Suprapubic skin (tissue), 4 donors: ENCODE results near the gene IGFBP2. TPM values are rescaled to one million over a fixed set of nuclear protein-coding genes. Genes with fewer than 3 reads are reported as not detected.
A peak's percentile ranks its signal among the peaks of the same experiment; 100 is the strongest.

Experiments
- DNase-seq, 2 donors: peaks; one replicate each; pipeline ENCODE4 v3.0.0-alpha.2; 2019; ENCODE audit warnings: low spot score in 2 of 2
- H3K27ac ChIP-seq: fragments of 200-600 bp; sonication (generic); one replicate; pipeline ENCODE4 v1.5.1; 2019
- H3K27me3 ChIP-seq: fragments of 200-600 bp; sonication (generic); one replicate; pipeline ENCODE4 v1.5.1; 2019
- H3K36me3 ChIP-seq: fragments of 200-600 bp; sonication (generic); one replicate; pipeline ENCODE4 v1.5.1; 2019
- H3K4me1 ChIP-seq: fragments of 200-600 bp; sonication (generic); one replicate; pipeline ENCODE4 v1.5.1; 2019
- H3K4me3 ChIP-seq: fragments of 200-600 bp; sonication (generic); one replicate; pipeline ENCODE4 v1.5.1; 2019; ENCODE audit warnings: mild to moderate bottlenecking
- H3K9me3 ChIP-seq: fragments of 200-600 bp; sonication (generic); one replicate; pipeline ENCODE4 v1.5.1; 2019
- EP300 ChIP-seq: sonication (generic); formaldehyde crosslinking; IDR thresholded peaks from one replicate; pipeline ENCODE4 v1.6.1; 2017; ENCODE audit warnings: antibody characterized with exemption
- POLR2A ChIP-seq, 2 donors: fragments of 450-650 bp; IDR thresholded peaks; one replicate each; pipeline ENCODE4 v1.6.1; 2017; ENCODE audit warnings: antibody characterized with exemption in 2 of 2, mild to moderate bottlenecking in 2 of 2, moderate library complexity in 2 of 2
- POLR2AphosphoS5 ChIP-seq, 3 donors: sonication (generic); formaldehyde crosslinking; IDR thresholded peaks; one replicate each; pipeline ENCODE4 v1.6.1; 2017; ENCODE audit warnings: antibody characterized with exemption in 3 of 3
- WGBS: methylation state at CpG from one replicate; pipeline ENCODE4 v1.1.5; 2018; 5-methylcytosine and 5-hydroxymethylcytosine counted together
- total RNA-seq, 4 donors: library from RNA; depleted of rRNA; stranded (reverse); fragments of >200 nt; gene quantifications; one replicate each; pipeline ENCODE4 v1.1.0, GENCODE V29; 2016
- TF ChIP-seq, protein P1 (sequence below), 2 donors: fragments of 200-600 bp in 1 of 2; fragments of 450-650 bp in 1 of 2; sonication (generic) in 1 of 2; IDR thresholded peaks; one replicate each; pipeline ENCODE4 v1.5.1; 2016 to 2019; ENCODE audit warnings: antibody characterized with exemption in 2 of 2, mild to moderate bottlenecking in 1 of 2, moderate library complexity in 1 of 2

Gene IGFBP2
- total RNA-seq, 4 donors from 2014 or later = 7.5 to 28.3 (median 18.7) TPM

DNA sequence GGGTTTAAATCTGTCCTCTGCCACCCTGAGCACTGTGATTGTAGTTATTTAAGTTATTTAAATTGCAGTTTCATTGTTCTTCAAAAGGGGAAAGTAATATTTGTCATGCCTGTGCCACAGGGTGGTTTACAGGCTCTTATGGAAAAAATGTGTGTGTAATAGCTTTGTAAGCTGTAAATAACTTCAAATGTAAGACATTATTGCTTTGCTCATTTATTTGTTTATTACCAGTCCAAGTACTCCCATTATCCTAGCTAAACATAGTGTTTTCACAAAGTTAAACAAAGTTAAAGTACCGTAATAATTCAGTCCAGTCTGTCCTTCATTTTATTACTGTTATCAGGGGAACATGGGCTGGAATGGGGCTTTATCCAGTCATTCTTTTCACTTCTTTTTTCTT lies 43.4 kb upstream of the IGFBP2 start:
- TF ChIP-seq POLR2A (IDR thresholded peaks at IDR 0.05) (no peak), EP300 (no peak), POLR2AphosphoS5 (IDR thresholded peaks at IDR 0.05) (no peak)
- TF ChIP-seq, protein P1, sequence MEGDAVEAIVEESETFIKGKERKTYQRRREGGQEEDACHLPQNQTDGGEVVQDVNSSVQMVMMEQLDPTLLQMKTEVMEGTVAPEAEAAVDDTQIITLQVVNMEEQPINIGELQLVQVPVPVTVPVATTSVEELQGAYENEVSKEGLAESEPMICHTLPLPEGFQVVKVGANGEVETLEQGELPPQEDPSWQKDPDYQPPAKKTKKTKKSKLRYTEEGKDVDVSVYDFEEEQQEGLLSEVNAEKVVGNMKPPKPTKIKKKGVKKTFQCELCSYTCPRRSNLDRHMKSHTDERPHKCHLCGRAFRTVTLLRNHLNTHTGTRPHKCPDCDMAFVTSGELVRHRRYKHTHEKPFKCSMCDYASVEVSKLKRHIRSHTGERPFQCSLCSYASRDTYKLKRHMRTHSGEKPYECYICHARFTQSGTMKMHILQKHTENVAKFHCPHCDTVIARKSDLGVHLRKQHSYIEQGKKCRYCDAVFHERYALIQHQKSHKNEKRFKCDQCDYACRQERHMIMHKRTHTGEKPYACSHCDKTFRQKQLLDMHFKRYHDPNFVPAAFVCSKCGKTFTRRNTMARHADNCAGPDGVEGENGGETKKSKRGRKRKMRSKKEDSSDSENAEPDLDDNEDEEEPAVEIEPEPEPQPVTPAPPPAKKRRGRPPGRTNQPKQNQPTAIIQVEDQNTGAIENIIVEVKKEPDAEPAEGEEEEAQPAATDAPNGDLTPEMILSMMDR (IDR thresholded peaks at IDR 0.05) = no peak
- H3K4me3 ChIP-seq = no peak overlapping the region
- no peak for DNase-seq
- H3K27me3 ChIP-seq = no peaks in the 10 kb centered on the region
- H3K4me1 ChIP-seq = peaks cover 10% of the 10 kb centered on the region
- H3K9me3 ChIP-seq = no peaks in the 10 kb centered on the region
- 85% methylated on average over 1 of the region's 1 CpG for WGBS
- H3K36me3 ChIP-seq = no peaks in the 10 kb centered on the region
- no peak overlapping the region for H3K27ac ChIP-seq

DNA sequence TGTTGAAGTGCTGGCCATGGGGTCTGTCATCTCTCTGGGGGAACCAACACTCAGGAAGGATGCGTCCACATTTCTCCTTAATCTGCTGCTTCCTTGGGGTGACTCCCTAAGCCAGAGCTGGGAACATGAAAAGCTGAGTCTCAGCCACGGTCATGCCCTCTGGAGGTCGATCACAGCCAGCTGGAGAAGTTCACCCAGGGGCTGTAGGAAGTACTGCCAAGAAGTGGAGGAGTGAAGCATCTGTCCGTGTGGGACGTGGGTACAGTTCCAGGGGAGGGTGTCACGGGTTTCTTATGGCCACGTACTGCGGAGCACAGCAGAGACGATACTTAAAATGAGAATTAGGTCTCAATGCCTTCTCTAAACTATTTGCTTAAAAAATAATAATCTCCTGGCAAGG lies 42.4 kb upstream of the IGFBP2 start:
- Histone ChIP-seq H3K27me3 (no peaks in the 10 kb centered on the region), H3K4me3 (no peak overlapping the region), H3K27ac (no peak overlapping the region), H3K4me1 (peaks cover 10% of the 10 kb centered on the region), H3K9me3 (no peaks in the 10 kb centered on the region), H3K36me3 (no peaks in the 10 kb centered on the region)
- WGBS = 55% methylated on average over 9 of the region's 9 CpGs
- TF ChIP-seq POLR2A (IDR thresholded peaks at IDR 0.05) (no peak), EP300 (no peak), POLR2AphosphoS5 (IDR thresholded peaks at IDR 0.05) (no peak)
- DNase-seq = peak in 1 of 2 donors; percentile 67

DNA sequence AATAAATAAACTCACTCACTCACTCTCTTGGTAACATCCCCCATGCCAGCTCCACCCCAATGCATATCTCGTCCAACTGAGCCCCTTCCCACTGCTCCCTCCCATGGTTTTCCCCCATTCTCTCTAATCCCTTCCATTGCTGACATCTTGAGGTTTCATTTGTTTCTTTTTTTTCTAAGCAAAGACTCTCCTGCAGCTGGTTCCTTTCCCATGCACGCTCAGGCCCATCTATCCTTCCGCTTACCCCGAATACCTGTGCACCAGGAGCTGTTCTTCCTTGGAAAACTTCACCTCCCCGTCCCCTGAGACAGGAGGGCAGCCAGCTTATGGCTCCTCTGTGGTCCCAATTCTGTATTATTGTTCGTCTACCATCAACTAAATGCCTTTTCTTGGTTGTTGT lies 41.7 kb upstream of the IGFBP2 start:
- TF ChIP-seq, protein P1 (IDR thresholded peaks at IDR 0.05) = no peak
- TF ChIP-seq POLR2A (IDR thresholded peaks at IDR 0.05) (no peak), EP300 (no peak), POLR2AphosphoS5 (IDR thresholded peaks at IDR 0.05) (no peak)
- H3K4me1 ChIP-seq = peaks cover 15% of the 10 kb centered on the region

GRCh38 chr2:216594081-216594480 lies 39.1 kb upstream of the IGFBP2 start:
- no peaks in the 10 kb centered on the region for H3K27me3 ChIP-seq
- no peak overlapping the region for H3K27ac ChIP-seq
- 85% methylated on average over 1 of the region's 1 CpG for WGBS
- DNase-seq = no peak
- TF ChIP-seq EP300 (no peak), POLR2AphosphoS5 (IDR thresholded peaks at IDR 0.05) (no peak), POLR2A (IDR thresholded peaks at IDR 0.05) (no peak)
- TF ChIP-seq, protein P1 (IDR thresholded peaks at IDR 0.05) = no peak
- H3K36me3 ChIP-seq = no peaks in the 10 kb centered on the region
- H3K4me1 ChIP-seq = peaks cover 30% of the 10 kb centered on the region
- no peaks in the 10 kb centered on the region for H3K9me3 ChIP-seq
- no peak overlapping the region for H3K4me3 ChIP-seq

More for the DNA sequence above, 41.7 kb upstream of the IGFBP2 start:
- Histone ChIP-seq H3K9me3 (no peaks in the 10 kb centered on the region), H3K27ac (no peak overlapping the region), H3K27me3 (no peaks in the 10 kb centered on the region), H3K4me3 (no peak overlapping the region), H3K36me3 (no peaks in the 10 kb centered on the region)
- 91% methylated on average over 6 of the region's 6 CpGs for WGBS
- no peak for DNase-seq

DNA sequence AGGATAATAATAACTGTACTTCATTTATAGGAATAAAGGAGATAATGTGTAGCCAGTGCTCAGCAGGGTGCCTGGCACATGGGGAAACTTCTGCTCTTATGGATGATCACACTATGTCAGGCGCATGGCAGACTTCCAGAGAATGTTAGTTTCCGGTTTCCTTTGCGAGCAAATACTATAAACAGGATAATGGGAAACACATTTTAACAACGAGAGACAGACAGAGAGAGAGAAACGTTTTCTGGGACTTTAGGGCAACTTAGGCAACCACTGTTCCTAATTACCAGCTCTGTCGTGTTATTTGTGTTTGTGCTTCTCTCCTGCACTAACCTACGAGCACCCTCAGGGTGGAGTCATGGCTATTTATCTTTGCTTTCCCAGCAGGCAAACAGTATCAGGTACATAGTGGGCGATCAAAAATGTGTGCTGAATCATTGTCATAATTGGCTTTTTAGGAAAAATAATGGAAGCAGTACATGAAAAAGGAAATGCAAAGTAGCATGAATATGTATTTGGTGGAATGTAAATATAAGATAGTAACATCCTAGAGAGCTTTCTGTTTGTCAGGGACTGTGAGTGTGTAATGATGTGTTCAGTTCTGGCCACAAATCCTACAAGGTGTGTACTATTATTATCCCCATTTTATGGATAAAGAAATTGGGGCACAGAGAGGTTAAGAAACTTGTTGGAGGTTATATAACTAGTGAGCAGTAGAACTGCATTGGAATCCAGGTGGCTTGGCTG lies 36.8 kb upstream of the IGFBP2 start:
- DNase-seq = no peak
- TF ChIP-seq POLR2AphosphoS5 (IDR thresholded peaks at IDR 0.05) (no peak), POLR2A (IDR thresholded peaks at IDR 0.05) (no peak), EP300 (no peak)
- TF ChIP-seq, protein P1 (IDR thresholded peaks at IDR 0.05) = no peak
- 27% methylated on average over 8 of the region's 8 CpGs for WGBS
- Histone ChIP-seq H3K27me3 (no peaks in the 10 kb centered on the region), H3K4me1 (peaks cover 20% of the 10 kb centered on the region), H3K4me3 (no peak overlapping the region), H3K9me3 (no peaks in the 10 kb centered on the region), H3K36me3 (no peaks in the 10 kb centered on the region), H3K27ac (no peak overlapping the region)
